OCI-LY7 (cell line): ENCODE data around the gene NCS1. TPM values are rescaled to one million over a fixed set of nuclear protein-coding genes. Genes with fewer than 3 reads are reported as not detected.

ENCODE experiments used
- BruUV-seq: library from RNA; stranded (reverse); fragments of 400-500 nt; replicated peaks from 2 replicates; lab custom pipeline; 2021; lab: Mats Ljungman, UMichigan
- CTCF ChIA-PET: fragments of 300-600 bp; sonication (Branson Sonifier 250); formaldehyde crosslinking; loops from one replicate; lab custom pipeline; 2022; ENCODE audit warnings: antibody characterized with exemption; ENCODE audit not compliant: unreplicated experiment; lab: Charles Lee
- POLR2A ChIA-PET: fragments of 300-600 bp; sonication (Branson Sonifier 250); formaldehyde crosslinking; loops from one replicate; lab custom pipeline; 2022; ENCODE audit warnings: antibody characterized with exemption; lab: Charles Lee
- DNase-seq: peaks from one replicate; pipeline ENCODE4 v3.0.0-alpha.2; 2015; ENCODE audit warnings: low spot score
- H2AFZ ChIP-seq: fragments of 200-600 bp; sonication (generic), shearing (Covaris generic); 2 replicates; pipeline ENCODE4 v1.6.1; 2014; ENCODE audit warnings: mild to moderate bottlenecking, antibody characterized with exemption, low read length, moderate library complexity
- H3K27ac ChIP-seq: fragments of 200-600 bp; sonication (generic); 2 replicates; pipeline ENCODE4 v1.5.1; 2014; ENCODE audit warnings: mixed run types, low read depth, mild to moderate bottlenecking, moderate library complexity, low read length, inconsistent platforms; ENCODE audit not compliant: poor library complexity, severe bottlenecking
- H3K36me3 ChIP-seq: fragments of 200-600 bp; sonication (generic); 2 replicates; pipeline ENCODE4 v1.6.1; 2014; ENCODE audit warnings: mild to moderate bottlenecking, antibody characterized with exemption, low read length, moderate library complexity, mixed read lengths; ENCODE audit not compliant: insufficient read depth
- H3K4me1 ChIP-seq: fragments of 200-600 bp; sonication (generic); 2 replicates; pipeline ENCODE4 v1.5.1; 2014; ENCODE audit warnings: mild to moderate bottlenecking, low read length; ENCODE audit not compliant: insufficient read depth, poor library complexity, severe bottlenecking
- H3K4me2 ChIP-seq: fragments of 200-600 bp; sonication (generic); 2 replicates; pipeline ENCODE4 v1.6.1; 2014; ENCODE audit warnings: mild to moderate bottlenecking, low read length
- H3K4me3 ChIP-seq: fragments of 200-600 bp; sonication (generic); 2 replicates; pipeline ENCODE4 v1.5.1; 2014; ENCODE audit warnings: mild to moderate bottlenecking, low read depth, low read length; ENCODE audit not compliant: poor library complexity, severe bottlenecking
- H3K79me2 ChIP-seq: fragments of 200-600 bp; sonication (generic); 2 replicates; pipeline ENCODE4 v1.6.1; 2016; ENCODE audit warnings: low read depth, mild to moderate bottlenecking, low read length, moderate library complexity, mixed read lengths; ENCODE audit not compliant: insufficient read depth
- H3K9me2 ChIP-seq: fragments of 200-600 bp; sonication (generic); 2 replicates; pipeline ENCODE4 v1.6.1; 2016; ENCODE audit warnings: mild to moderate bottlenecking, low read length, mixed read lengths; ENCODE audit not compliant: insufficient read depth
- H3K9me3 ChIP-seq: fragments of 200-600 bp; sonication (generic); 2 replicates; pipeline ENCODE4 v1.6.1; 2014; ENCODE audit warnings: mild to moderate bottlenecking, mixed run types, low read length, mixed read lengths
- H4K20me1 ChIP-seq: fragments of 200-600 bp; sonication (generic); 2 replicates; pipeline ENCODE4 v1.6.1; 2014; ENCODE audit warnings: mild to moderate bottlenecking, antibody characterized with exemption, low read length, moderate library complexity, mixed read lengths; ENCODE audit not compliant: insufficient read depth
- EZH2phosphoT487 ChIP-seq: fragments of 200-600 bp; sonication (generic); IDR thresholded peaks from 2 replicates; pipeline ENCODE4 v1.6.1; 2018; ENCODE audit warnings: low read depth, borderline replicate concordance, mild to moderate bottlenecking, mixed run types, antibody characterized with exemption, low read length, moderate library complexity, mixed read lengths
- intact Hi-C: fragments of 100-400 bp; cut with micrococcal nuclease; formaldehyde crosslinking; loops from one replicate; pipeline ENCODE4 v1.10.0; 2022; ENCODE audit not compliant: unreplicated experiment
- total RNA-seq, 2 experiments: library from RNA; depleted of rRNA in 1 of 2; stranded (reverse); fragments of >200 nt in 1 of 2; shearing (Covaris generic) in 1 of 2; gene quantifications; 2 replicates each; pipeline ENCODE4 v1.2.3, GENCODE V29; 2014 to 2022
- TF ChIP-seq, protein P1 (sequence below): fragments of 200-600 bp; sonication (generic); conservative IDR thresholded peaks from 2 replicates; pipeline ENCODE4 v1.5.1; 2014; ENCODE audit warnings: mild to moderate bottlenecking, antibody characterized with exemption, low read length, moderate library complexity, mixed read lengths

The NCS1 gene
- total RNA-seq, 2 experiments from 2014 or later = not detected

GRCh38 chr9:130175355-130175754 lies 3.2 kb downstream of the NCS1 start:
- Histone ChIP-seq H3K9me3 (no peaks in the 10 kb centered on the region), H3K9me2 (no peaks in the 10 kb centered on the region), H2AFZ (no peak overlapping the region), H3K36me3 (no peaks in the 10 kb centered on the region), H3K4me3 (no peak overlapping the region), H3K4me1 (no peaks in the 10 kb centered on the region), H3K79me2 (no peaks in the 10 kb centered on the region), H3K4me2 (no peak overlapping the region), H3K27ac (no peak overlapping the region), H4K20me1 (no peaks in the 10 kb centered on the region)
- no TSS peak for BruUV-seq
- no peak for TF ChIP-seq EZH2phosphoT487
- TF ChIP-seq, protein P1, sequence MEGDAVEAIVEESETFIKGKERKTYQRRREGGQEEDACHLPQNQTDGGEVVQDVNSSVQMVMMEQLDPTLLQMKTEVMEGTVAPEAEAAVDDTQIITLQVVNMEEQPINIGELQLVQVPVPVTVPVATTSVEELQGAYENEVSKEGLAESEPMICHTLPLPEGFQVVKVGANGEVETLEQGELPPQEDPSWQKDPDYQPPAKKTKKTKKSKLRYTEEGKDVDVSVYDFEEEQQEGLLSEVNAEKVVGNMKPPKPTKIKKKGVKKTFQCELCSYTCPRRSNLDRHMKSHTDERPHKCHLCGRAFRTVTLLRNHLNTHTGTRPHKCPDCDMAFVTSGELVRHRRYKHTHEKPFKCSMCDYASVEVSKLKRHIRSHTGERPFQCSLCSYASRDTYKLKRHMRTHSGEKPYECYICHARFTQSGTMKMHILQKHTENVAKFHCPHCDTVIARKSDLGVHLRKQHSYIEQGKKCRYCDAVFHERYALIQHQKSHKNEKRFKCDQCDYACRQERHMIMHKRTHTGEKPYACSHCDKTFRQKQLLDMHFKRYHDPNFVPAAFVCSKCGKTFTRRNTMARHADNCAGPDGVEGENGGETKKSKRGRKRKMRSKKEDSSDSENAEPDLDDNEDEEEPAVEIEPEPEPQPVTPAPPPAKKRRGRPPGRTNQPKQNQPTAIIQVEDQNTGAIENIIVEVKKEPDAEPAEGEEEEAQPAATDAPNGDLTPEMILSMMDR = no peak
- intact Hi-C loops = no loop called here
- CTCF ChIA-PET = no interaction called here
- POLR2A ChIA-PET = no interaction called here
- no peak for DNase-seq

DNA sequence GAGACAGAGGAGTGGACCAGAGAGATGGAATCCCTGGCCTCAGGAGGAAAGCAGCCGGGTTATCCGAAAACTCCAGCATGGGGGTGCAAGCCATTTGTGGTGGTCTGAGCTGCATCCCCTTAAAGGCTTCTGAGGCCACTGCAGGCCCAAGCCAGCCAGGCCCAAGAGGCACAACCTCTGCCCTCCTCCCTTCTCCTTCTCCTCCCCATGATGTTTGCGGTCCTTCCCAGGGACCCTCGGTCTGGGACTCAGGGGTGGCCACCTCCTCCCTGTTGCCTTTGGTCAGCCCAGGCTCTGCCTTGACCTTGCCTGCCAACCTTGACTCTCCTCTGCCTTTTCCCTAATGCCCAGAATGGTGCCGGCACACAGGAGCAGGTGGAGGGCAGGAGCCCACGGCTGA lies 4.6 kb downstream of the NCS1 start:
- H3K27ac ChIP-seq = no peak overlapping the region
- H3K36me3 ChIP-seq = no peaks in the 10 kb centered on the region
- H3K4me1 ChIP-seq = no peaks in the 10 kb centered on the region
- BruUV-seq = no TSS peak
- H3K4me2 ChIP-seq = no peak overlapping the region
- H3K4me3 ChIP-seq = no peak overlapping the region
- H4K20me1 ChIP-seq = no peaks in the 10 kb centered on the region
- POLR2A ChIA-PET = no interaction called here
- CTCF ChIA-PET = no interaction called here
- H3K9me3 ChIP-seq = no peaks in the 10 kb centered on the region
- intact Hi-C loops = no loop called here
- no peak overlapping the region for H2AFZ ChIP-seq
- no peaks in the 10 kb centered on the region for H3K79me2 ChIP-seq
- TF ChIP-seq EZH2phosphoT487 = no peak
- TF ChIP-seq, protein P1 = no peak
- DNase-seq = no peak
- H3K9me2 ChIP-seq = no peaks in the 10 kb centered on the region

DNA sequence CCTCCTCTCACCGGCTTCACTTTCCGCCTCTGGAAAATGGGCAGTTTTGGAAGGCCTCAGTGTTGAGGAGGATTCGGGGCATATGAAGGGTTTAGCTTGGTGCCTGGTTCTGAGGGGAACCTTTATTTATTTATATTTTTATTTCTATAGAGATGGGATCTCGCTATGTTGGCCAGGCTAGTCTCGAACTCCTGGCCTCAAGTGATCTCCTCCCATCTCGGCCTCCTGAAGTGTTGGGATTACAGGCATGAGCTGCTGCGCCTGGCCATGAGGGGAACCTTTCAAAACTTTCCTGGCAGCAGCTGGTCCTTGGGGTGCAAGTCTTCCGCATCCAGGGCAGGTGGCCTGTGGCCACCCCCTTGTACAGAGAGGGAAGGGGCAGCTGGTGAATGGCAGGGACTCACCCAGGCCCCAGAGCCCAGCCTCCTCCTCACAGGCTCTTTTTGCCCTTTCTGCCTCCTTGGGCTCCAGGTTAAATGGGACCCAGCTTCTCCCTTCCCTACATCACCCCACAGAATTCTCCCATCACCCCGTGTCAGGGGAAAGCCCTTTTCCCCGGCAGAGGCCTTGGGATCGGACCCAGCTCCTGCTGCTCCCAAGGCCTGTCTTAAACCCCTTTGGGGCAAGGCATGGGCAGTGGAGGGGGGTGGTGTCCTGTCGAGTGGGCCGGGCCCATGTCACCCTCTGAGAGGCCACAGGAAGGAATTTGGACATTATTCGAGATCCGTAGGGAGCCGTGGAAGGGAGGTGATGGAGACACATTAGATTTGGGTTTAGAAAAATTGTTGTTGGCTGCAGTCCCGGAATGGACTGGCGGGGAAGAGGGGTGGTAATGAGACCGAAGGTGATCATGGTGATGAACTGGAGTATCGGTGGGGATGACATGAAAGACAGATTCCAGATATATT lies 5.9 kb downstream of the NCS1 start:
- Histone ChIP-seq H4K20me1 (no peaks in the 10 kb centered on the region), H3K9me2 (no peaks in the 10 kb centered on the region), H3K4me3 (no peak overlapping the region), H3K4me1 (no peaks in the 10 kb centered on the region), H2AFZ (no peak overlapping the region), H3K79me2 (no peaks in the 10 kb centered on the region), H3K27ac (no peak overlapping the region), H3K4me2 (no peak overlapping the region), H3K9me3 (no peaks in the 10 kb centered on the region), H3K36me3 (no peaks in the 10 kb centered on the region)
- intact Hi-C loops = no loop called here
- DNase-seq = no peak
- no TSS peak for BruUV-seq
- no peak for TF ChIP-seq EZH2phosphoT487
- TF ChIP-seq, protein P1 = no peak
- CTCF ChIA-PET = interaction anchor here (0.6 kb wide), 1 partner anchor 287 kb away, joined by 3 read pairs; no protein-coding TSS in a partner anchor
- POLR2A ChIA-PET = interaction anchor here (0.5 kb wide), 1 partner anchor 53 kb away, joined by 3 read pairs; no protein-coding TSS in a partner anchor
